Measurements from ENCODE around the gene TBRG4.
"Not testable (repeated sequence)": the region's sequence is repeated elsewhere in the genome, so short reads cannot be mapped to it uniquely, and the experiment has no call there.

The TBRG4 gene

GRCh38 chr7:45111298-45112223 is at the start of gene TBRG4:
Gene TBRG4, minus strand, starts transcription at chr7:45111697. Its CDS starts 2,460 bp downstream, at chr7:45109237.
- peak; percentile 95 for DNase-seq

- no peak for DNase-seq
These were observed 49.6 kb upstream of the TBRG4 start for GRCh38 chr7:45161138-45161537.

- no peak for DNase-seq
These were observed 49.0 kb upstream of the TBRG4 start for GRCh38 chr7:45160417-45160881.

- DNase-seq: no peak
These were observed 47.8 kb upstream of the TBRG4 start for GRCh38 chr7:45159296-45159695.

- DNase-seq: no peak
These were observed 47.0 kb upstream of the TBRG4 start for GRCh38 chr7:45158471-45158870.

GRCh38 chr7:45157653-45158401 is 46.3 kb upstream of the TBRG4 start, which contains the start of gene RAMP3:
Gene RAMP3, plus strand, starts transcription at chr7:45157791. Its CDS starts 38 bp downstream, at chr7:45157829.
- no peak for DNase-seq

- no peak for DNase-seq
These were observed 45.8 kb upstream of the TBRG4 start for GRCh38 chr7:45157286-45157652.

GRCh38 chr7:45156516-45157272 is 45.2 kb upstream of the TBRG4 start:
- DNase-seq: no peak

- DNase-seq: no peak
These were observed 44.4 kb upstream of the TBRG4 start for GRCh38 chr7:45155941-45156340.

GRCh38 chr7:45155357-45155900 is 43.9 kb upstream of the TBRG4 start:
- DNase-seq: no peak

GRCh38 chr7:45153861-45154260 is 42.4 kb upstream of the TBRG4 start:
- not testable (repeated sequence) for DNase-seq

GRCh38 chr7:45153233-45153632 is 41.7 kb upstream of the TBRG4 start:
- DNase-seq: no peak

- DNase-seq: no peak
These were observed 40.5 kb upstream of the TBRG4 start for GRCh38 chr7:45151967-45152366.

- no peak for DNase-seq
These were observed 39.7 kb upstream of the TBRG4 start for GRCh38 chr7:45151131-45151684.

GRCh38 chr7:45150199-45150598 is 38.7 kb upstream of the TBRG4 start:
- no peak for DNase-seq

- DNase-seq: no peak
These were observed 38.1 kb upstream of the TBRG4 start for GRCh38 chr7:45149606-45150005.

- no peak for DNase-seq
These were observed 37.1 kb upstream of the TBRG4 start for GRCh38 chr7:45148653-45148973.

GRCh38 chr7:45147858-45148652 is 36.6 kb upstream of the TBRG4 start:
- no peak for DNase-seq

- no peak for DNase-seq
These were observed 35.3 kb upstream of the TBRG4 start for GRCh38 chr7:45146531-45147379.

GRCh38 chr7:45145881-45146280 is 34.4 kb upstream of the TBRG4 start:
- DNase-seq: no peak

GRCh38 chr7:45143616-45144015 is 32.1 kb upstream of the TBRG4 start:
- DNase-seq: no peak

Measured in CD4-positive, alpha-beta T cell treated with Interleukin-6 for 4 hours (primary cell).